ENCODE measurements around the gene RPL27A. TPM values are rescaled to one million over a fixed set of nuclear protein-coding genes. Genes with fewer than 3 reads are reported as not detected.
"Not testable (repeated sequence)": the region's sequence is repeated elsewhere in the genome, so short reads cannot be mapped to it uniquely, and the experiment has no call there.

The RPL27A gene
- polyA plus RNA-seq, 1 experiment, result 988 TPM

DNA sequence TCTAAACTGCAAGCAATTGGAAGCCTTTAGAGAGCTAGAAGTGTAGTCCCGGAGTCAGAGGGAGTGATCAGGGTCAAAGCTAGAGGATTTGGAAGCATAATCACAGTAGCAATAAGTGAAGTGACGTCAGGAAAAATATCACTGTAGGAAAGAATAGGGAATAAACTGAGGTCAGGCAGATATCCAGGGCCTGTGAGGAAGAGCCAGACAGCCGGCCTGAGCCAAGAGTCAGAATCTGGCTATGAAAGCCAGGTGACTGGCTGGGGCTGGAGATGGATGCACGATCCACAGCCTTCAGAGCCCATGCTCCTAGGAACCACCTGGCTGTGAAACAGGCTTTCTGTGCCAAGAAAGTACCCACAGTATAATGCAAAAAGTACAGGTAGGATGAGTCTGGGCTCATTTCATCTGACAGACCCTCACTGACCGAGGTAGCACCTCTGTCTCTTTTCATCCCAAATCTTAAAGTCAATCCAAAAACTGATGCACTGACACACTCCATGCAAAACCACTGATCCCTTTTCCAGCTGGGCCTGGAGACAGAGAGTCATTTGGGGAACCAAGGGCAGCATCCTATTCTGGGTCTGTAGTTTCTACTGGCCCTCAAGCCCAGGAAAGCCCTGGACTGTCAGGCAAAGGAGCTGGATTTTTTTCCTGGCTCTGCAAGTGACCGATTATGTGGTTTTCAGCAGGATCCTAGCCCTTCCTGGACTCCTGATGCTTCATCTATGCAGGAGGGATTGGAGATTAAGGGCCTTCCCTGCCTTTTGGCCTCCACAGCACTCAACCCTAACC, 21.4 kb upstream of the RPL27A start:
- H3K36me3 ChIP-seq (ENCODE audit: control insufficient read depth, insufficient read depth, low read length), result peaks cover 1% of the 10 kb centered on the region; the same call in 1 of the 2 replicates
- H3K4me3 ChIP-seq (ENCODE audit: low read depth, low read length), result no peak overlapping the region
- DNase-seq (ENCODE audit: low read depth), result no peak
- CTCF ChIA-PET, result no interaction called here
- TF ChIP-seq, protein P1, sequence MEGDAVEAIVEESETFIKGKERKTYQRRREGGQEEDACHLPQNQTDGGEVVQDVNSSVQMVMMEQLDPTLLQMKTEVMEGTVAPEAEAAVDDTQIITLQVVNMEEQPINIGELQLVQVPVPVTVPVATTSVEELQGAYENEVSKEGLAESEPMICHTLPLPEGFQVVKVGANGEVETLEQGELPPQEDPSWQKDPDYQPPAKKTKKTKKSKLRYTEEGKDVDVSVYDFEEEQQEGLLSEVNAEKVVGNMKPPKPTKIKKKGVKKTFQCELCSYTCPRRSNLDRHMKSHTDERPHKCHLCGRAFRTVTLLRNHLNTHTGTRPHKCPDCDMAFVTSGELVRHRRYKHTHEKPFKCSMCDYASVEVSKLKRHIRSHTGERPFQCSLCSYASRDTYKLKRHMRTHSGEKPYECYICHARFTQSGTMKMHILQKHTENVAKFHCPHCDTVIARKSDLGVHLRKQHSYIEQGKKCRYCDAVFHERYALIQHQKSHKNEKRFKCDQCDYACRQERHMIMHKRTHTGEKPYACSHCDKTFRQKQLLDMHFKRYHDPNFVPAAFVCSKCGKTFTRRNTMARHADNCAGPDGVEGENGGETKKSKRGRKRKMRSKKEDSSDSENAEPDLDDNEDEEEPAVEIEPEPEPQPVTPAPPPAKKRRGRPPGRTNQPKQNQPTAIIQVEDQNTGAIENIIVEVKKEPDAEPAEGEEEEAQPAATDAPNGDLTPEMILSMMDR (IDR thresholded peaks at IDR 0.05; ENCODE audit: insufficient read depth, low read depth, low read length), result no peak
- no peaks in the 10 kb centered on the region for H3K27me3 ChIP-seq (ENCODE audit: control insufficient read depth, insufficient read depth, low read length)
- POLR2A ChIA-PET, result no interaction called here

DNA sequence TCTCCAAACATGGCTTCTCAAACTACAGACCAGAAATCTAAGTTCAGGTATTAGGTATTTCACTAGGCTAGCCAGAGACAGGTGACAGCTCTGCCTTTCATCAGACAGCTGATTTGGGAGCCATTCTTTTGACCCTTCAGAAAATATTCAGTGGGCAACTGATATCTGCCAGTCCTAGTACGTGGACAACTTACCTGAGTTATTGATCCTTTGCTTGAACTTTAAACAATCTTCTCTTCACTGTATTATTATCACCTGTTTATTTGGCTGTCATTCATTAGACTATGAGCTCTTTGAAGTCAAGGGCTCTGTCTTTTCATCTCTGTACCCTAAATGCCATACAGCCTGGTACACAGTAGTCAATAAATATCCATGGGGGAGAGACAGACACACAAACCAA, 17.4 kb upstream of the RPL27A start:
- H3K27me3 ChIP-seq (ENCODE audit: control insufficient read depth, insufficient read depth, low read length), result no peaks in the 10 kb centered on the region
- H3K4me3 ChIP-seq (ENCODE audit: low read depth, low read length), result no peak overlapping the region
- DNase-seq (ENCODE audit: low read depth), result no peak
- ChIA-PET POLR2A (no interaction called here), CTCF (no interaction called here)
- TF ChIP-seq, protein P1 (IDR thresholded peaks at IDR 0.05; ENCODE audit: insufficient read depth, low read depth, low read length), result no peak
- peaks cover 2% of the 10 kb centered on the region; the same call in 1 of the 2 replicates for H3K36me3 ChIP-seq (ENCODE audit: control insufficient read depth, insufficient read depth, low read length)

DNA sequence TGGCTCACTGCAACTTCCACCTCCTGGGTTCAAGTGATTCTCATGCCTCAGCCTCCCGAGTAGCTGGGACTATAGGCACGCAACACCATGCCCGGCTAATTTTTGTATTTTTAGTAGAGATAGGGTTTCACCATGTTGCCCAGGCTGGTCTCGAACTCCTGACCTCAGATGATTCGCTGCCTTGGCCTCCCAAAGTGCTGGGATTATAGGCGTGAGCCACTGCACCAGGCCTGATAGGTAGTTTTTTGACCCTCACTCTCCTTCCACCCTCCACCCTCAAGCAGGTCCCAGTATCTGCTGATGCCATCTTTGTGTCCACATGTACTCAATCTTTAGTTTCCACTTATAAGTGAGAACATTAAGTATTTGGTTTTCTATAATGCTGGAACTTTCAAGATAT, 12.5 kb upstream of the RPL27A start:
- CTCF ChIA-PET; DNase-seq (ENCODE audit: low read depth); POLR2A ChIA-PET; H3K36me3 ChIP-seq (ENCODE audit: control insufficient read depth, insufficient read depth, low read length); H3K4me3 ChIP-seq (ENCODE audit: low read depth, low read length); H3K27me3 ChIP-seq (ENCODE audit: control insufficient read depth, insufficient read depth, low read length): not testable (repeated sequence)

DNA sequence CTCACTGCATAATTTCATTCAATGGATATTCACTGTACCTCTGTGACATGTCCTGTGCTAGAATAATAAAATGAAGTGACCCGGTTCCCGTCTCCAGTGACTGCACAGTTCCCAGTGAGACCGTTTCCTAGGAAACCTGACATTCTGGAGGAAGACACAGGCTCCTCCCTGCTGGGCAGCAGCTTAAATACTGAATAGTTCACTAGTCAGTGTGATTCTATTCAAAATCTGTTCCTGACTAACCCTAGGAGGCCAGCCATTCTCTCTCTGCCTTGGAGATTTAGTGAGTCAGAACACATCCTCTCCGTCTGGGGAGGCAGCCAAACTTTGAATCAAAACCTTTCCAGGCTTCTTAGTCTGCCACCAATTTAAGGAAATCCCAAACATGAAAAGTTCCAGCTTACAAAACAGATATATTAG, 11.4 kb upstream of the RPL27A start:
- no peak overlapping the region for H3K4me3 ChIP-seq (ENCODE audit: low read depth, low read length)
- TF ChIP-seq, protein P1 (IDR thresholded peaks at IDR 0.05; ENCODE audit: insufficient read depth, low read depth, low read length), result no peak
- CTCF ChIA-PET, result interaction anchor here (1.2 to 1.8 kb wide), 3 partner anchors 9 to 141 kb away, joined by 3 to 7 read pairs (median 7); no protein-coding TSS in a partner anchor

DNA sequence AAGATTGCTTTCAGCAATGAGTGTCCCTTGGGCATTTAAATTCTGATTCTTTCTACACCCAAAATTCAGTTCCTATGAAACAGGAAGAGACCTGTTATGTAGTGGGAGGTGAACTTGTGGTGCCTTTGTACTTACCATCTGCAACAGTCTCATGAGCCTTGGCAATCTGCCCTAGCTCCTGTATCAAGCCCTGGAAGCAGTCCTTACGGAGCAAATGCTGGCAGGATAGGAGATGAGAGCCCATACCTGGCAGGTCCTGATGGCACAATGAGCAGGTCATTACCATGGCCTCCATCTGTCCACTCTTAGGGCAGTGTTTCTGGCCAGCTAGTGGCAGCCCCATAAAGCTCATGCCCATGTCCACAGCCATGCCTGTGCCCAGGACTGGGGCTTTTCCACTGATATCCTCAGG, 10.9 kb upstream of the RPL27A start:
- Histone ChIP-seq H3K4me3 (ENCODE audit: low read depth, low read length) (no peak overlapping the region), H3K36me3 (ENCODE audit: control insufficient read depth, insufficient read depth, low read length) (peaks cover 1% of the 10 kb centered on the region; the same call in 1 of the 2 replicates), H3K27me3 (ENCODE audit: control insufficient read depth, insufficient read depth, low read length) (no peaks in the 10 kb centered on the region)
- POLR2A ChIA-PET, result no interaction called here
- CTCF ChIA-PET, result interaction anchor here (1.2 to 1.8 kb wide), 3 partner anchors 9 to 141 kb away, joined by 3 to 7 read pairs (median 7); no protein-coding TSS in a partner anchor
- TF ChIP-seq, protein P1 (IDR thresholded peaks at IDR 0.05; ENCODE audit: insufficient read depth, low read depth, low read length), result no peak
- no peak for DNase-seq (ENCODE audit: low read depth)

More for the DNA sequence above, 11.4 kb upstream of the RPL27A start:
- POLR2A ChIA-PET, result no interaction called here
- Histone ChIP-seq H3K27me3 (ENCODE audit: control insufficient read depth, insufficient read depth, low read length) (no peaks in the 10 kb centered on the region), H3K36me3 (ENCODE audit: control insufficient read depth, insufficient read depth, low read length) (peaks cover 1% of the 10 kb centered on the region; the same call in 1 of the 2 replicates)
- DNase-seq (ENCODE audit: low read depth), result peak; percentile 98
